HG02884 (cell line): ENCODE data around the gene SPTBN2.
"Not testable (repeated sequence)": the region's sequence is repeated elsewhere in the genome, so short reads cannot be mapped to it uniquely, and the experiment has no call there.

Experiments
- ATAC-seq: cut with Tn5 transposase; IDR thresholded peaks from one replicate; pipeline ENCODE4 v1.9.1; 2021; ENCODE audit warnings: mild to moderate bottlenecking, moderate library complexity; ENCODE audit not compliant: unreplicated experiment

Gene SPTBN2

DNA sequence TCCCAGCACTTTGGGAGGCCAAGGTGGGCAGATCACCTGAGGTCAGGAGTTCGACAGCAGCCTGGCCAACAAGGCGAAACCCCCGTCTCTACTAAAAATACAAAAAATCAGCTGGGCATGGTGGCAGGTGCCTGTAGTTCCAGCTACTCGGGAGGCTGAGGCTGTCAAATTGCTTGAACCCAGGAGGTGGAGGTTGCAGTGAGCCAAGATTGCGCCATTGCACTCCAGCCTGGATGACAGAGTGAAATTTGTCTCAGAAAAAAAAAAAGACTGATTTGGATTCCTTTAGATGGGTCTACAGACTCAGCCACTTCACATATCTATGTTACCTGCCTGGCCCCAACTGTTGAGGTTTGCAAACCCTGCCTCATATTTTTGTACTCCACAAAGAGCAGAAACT, 4.8 kb downstream of the SPTBN2 start:
- not testable (repeated sequence) for ATAC-seq

GRCh38 chr11:66723693-66724092, 5.3 kb downstream of the SPTBN2 start:
- ATAC-seq = no peak

DNA sequence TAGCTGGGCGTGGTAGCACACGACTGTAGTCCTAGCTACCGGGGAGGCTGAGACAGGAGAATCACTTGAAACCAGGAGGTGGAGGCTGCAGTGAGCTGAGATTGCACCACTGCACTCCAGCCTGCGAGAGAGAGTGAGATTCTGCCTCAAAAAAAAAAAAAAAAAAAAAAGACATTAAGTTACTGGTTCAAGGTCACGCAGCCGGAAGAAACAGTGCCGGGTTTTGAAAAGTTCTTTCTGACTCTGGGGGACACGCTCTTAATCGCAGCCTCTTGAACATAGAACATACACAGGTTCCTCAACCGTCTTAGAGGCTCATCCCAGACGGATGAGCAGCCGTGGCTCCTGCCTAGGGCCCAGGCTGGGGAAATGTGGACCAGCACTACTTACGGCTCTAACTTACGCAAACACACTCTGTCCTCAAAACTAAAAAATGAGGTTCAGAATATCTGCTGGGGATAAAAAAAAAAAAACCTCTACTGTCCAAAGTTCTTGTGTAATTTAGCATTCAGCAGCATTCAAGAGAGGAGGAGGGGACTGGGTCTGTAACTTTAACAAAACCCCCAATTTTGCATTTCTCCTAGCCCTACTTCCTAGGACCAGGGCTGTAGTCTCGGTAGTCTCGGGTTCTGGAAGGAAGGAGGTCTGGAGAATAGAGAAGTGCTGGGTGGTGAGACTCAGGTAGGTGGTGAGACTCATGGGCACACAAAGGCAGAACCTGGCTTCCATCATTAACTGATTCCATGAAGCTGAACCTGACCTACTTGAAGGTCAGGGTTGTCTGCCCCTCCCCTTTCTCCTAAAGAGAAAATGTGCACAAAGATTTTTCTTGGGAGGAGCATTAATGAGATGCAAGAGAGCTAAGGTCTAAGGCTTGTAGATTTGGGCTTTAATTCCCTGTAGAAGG, 6.0 kb downstream of the SPTBN2 start:
- no peak for ATAC-seq

GRCh38 chr11:66721939-66722338, 7.1 kb downstream of the SPTBN2 start:
- ATAC-seq = no peak

- ATAC-seq = no peak
Measured at GRCh38 chr11:66720899-66721470, 8.0 kb downstream of the SPTBN2 start.

GRCh38 chr11:66720223-66720898, 8.7 kb downstream of the SPTBN2 start:
- ATAC-seq = no peak

- no peak for ATAC-seq
Measured at GRCh38 chr11:66719111-66719872, 9.7 kb downstream of the SPTBN2 start.

DNA sequence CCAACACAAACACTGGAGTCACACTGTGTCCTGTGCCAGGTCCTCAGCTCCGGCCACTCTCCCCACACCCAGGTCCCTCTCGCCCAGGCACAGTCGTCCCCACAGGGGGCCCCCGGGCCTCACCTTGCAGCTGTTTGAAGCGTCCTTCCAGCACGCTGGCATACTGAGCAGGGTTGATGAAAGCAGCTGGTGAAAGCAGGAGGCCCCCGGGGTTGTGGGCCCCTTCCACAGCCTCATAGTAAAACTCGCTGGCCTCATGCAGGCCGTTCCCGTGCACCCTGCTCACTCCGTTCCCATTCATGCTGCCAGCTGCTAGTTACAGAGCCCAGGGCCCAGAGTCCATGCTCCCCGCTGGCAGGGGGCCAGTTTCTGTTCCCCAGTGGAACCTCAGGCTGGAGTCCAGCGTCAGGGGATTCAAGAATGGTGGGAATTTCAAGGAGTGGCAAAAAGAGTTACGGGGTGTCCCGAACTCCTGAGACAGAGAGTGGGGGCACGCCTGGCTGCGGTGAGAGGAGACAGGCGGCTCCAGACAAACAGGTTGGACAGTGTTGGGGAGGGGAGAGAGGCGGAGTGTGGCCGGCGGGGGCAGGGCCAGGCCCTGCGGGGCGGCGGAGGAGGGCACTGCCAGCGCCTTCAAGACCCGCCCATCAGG, 10.6 kb downstream of the SPTBN2 start:
- no peak for ATAC-seq

- ATAC-seq = no peak
Measured at GRCh38 chr11:66717925-66718319, 11.1 kb downstream of the SPTBN2 start.

DNA sequence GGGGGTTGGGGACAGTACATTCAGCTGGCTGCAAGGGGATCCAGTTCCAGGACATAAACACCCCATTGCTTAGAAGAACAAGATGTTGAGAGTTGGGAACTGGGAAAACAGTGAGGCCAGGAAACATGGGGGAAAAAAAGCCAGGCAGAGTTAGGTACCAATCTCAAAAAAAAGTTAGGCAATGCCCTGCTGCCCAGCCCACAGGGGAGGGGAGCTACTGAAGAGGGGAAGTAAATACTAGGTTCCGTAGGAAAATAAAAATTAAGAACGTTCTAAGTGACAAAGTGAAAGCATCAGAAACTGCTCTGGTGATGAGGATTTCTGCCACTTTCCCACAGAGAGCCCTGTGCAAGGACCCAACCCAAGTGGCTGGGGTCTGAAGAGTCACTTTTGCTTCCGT, 12.0 kb downstream of the SPTBN2 start:
- no peak for ATAC-seq

- no peak for ATAC-seq
Measured at GRCh38 chr11:66715346-66716085, 13.5 kb downstream of the SPTBN2 start.

DNA sequence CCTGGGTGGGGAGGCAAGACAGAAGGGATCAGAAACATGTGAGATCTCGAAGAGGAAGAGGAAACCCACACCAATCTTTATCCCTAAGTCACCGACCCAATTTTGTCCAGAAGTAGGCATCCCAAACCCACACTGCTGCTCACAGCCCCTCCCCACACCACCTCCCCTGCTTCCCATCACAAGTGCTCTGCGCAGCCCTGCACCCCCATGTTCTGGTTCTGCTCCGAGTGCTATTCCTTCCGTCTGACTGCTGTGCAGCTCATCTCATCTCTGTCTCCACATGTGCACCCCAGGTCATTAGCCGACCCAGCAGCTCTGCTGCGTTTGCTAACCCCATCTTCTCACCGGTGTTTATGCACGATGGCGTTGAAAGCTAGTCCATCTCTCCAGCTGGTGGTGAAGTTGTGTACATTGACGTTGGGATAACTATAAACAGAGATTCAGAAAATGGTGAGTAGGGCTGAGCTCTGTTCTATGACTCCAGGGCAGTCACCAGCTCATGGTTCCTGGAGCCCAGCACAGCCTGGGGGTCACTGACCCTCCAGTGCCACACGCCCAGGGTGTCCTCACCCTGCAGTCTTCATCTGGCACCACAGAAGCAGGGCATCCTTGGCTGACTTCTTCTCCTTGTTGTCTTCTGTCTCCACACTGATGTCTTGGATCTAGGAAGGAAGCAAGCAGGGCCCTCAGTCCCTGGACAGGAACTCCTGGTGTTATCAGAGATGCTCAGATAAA, 15.1 kb downstream of the SPTBN2 start:
- no peak for ATAC-seq

DNA sequence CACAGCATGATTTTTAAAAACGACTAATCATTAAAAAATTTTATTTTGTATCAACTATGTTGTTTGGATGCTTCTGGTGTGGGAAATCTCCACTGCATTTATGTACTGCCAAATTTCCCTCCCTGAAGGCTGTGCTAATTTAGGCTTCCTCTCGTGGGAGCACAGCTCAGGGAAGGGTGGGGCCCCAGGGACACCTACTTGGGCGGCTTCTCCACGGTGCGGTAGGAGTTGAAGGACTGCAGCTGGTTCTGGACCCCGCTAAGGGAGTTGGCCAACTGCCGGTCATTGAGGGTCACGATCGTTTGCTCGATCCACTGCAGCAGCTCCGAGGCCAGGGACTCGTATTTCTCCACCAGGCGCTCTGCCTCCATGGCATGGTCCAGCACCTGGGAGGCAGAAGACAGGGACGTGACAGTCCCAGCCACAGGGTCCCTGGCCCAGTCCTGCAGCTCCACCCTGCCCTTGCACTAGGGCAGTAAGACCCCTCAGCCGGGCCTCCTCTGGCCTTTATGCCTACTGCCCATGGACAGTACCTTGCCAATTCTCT, 18.6 kb downstream of the SPTBN2 start:
- ATAC-seq = no peak

GRCh38 chr11:66708701-66709100, 20.3 kb downstream of the SPTBN2 start:
- ATAC-seq = no peak

GRCh38 chr11:66708094-66708493, 20.9 kb downstream of the SPTBN2 start:
- ATAC-seq = no peak

DNA sequence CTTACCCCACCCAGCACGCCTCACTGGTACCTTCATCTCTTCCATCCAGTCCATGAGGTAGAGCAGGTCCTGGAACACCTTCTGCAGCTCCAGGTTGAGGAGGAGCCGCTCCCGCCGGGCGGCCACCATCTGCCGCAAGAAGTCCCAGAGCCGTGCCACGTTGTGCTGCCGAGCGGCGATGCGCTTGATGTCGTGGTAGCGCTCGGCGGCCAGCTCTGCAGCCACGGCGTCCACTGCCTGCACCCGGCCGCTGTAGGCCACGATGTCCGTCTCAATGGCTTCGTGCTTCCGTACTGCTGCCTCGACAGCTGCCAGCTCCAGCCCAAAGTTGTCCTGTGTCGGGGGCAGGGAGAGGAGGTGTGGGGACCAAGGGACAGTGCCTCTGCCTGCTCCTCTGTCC, 21.5 kb downstream of the SPTBN2 start:
- no peak for ATAC-seq

DNA sequence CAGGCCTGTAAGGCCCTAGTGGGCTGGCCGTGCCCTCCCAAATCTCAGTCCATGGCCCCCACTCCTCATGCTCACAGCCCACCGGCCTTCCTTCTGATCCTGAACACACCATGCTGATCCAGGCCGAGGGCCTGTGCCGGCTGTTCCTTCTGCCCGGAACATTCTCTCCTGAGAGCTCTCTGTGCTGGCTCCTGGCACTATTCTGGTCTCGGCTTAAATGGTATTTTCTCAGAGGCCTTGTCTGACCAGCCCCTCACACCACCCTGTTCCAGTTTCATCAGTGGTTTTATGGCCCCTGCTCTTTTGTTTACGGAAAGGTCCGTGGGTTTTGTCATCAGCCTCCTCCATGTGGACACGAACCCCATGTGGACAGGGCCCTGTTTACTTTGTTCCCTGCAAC, 22.0 kb downstream of the SPTBN2 start:
- no peak for ATAC-seq

DNA sequence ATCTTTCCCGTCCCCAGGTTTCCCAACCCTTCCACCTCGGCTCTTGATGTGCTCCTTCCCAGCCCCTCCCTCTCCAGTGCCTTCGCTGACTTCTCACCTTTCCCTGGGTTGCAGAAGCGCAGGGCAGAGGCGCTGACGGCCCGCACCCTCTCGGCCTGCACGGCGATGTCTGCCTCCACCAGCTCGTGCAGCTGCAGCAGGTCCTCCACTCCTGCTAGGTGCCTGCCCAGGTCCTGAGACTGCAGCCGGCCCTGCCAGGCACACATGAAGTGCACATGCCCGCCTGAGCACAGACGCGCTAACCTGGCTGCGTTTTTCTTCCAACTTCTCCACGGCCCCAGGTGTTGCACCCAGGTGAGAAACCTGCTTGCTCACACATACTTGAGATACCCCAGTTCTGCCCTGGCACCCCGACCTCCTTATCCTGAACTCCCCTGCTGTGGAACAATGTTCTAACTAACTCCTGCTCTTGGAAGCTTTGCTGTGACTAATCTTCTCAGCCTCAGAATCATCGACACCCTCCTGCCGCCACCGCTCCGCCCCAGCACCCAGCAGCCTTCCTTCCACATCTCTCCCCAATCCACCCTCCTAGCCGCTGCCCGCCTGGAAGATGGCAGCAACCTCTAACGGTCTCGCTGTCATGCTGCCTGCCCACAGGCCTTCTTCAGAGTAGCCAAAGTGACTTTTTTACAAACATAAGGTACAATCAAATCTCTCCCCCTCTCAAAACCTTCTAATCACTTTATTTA, 23.3 kb downstream of the SPTBN2 start:
- no peak for ATAC-seq
